Measurements from ENCODE around the gene STX2. TPM values are rescaled to one million over a fixed set of nuclear protein-coding genes. Genes with fewer than 3 reads are reported as not detected.

The STX2 gene
- total and polyA plus RNA-seq, 4 donors: 15.8 to 31.5 (median 25.7) TPM

DNA sequence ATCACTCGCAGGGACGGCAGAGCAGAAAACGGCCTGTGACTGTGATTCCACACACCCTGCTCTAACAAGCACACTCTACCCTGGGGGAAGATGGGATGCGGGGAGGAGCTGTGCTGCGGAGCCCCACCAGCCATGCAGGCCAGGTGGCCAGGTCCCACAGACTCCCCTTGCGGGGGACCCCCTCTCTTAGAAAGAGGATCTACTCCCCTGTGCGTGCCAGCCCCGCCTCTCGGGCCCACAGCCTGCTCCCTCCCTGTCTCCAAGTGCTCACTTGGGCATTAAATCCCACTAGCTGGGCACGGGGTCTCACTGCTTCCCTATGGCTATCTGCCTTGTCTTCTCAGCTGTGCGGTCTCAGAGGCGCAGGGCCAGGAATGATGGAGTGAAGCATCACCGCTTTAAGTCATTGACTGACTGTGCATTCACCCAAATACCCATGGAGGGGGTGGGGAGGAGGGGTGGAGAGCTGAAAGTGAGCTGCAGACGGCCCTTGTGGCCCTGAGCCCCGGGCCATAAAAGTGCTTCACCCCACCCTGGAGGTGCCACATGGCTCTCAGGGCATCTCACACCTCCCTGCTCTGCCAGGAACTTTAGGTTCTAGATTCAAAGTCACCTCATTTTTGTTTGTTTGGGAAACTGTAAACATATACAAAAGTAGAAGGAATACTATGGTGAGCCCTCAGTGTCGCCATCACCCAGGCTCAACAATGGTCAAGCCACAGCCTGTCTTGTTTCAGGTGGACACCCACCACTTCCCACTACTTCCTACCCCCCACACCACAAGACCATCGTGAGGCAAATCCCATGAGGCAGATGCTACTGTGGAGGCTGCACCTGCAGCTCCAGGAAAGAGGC is 9.4 kb downstream of the STX2 start:
- DNase-seq (no peak), ATAC-seq (ENCODE audit: low FRiP score) (no peak)
- H3K4me3 ChIP-seq (ENCODE audit: low read length in 2 of 2): no peak overlapping the region
- no peaks in the 10 kb centered on the region for H3K36me3 ChIP-seq (ENCODE audit: control insufficient read depth in 1 of 2, insufficient read depth in 2 of 2, low read length in 1 of 2)
- H3K27me3 ChIP-seq (ENCODE audit: control insufficient read depth in 1 of 2, insufficient read depth in 2 of 2, low read length in 1 of 2): no peaks in the 10 kb centered on the region
- H3K27ac ChIP-seq (ENCODE audit: low read depth in 1 of 2, low read length in 2 of 2): no peak overlapping the region
- intact Hi-C loops (cut with DNase I): no loop called here
- no peaks in the 10 kb centered on the region for H3K9me3 ChIP-seq (ENCODE audit: control insufficient read depth, low read length)
- no peaks in the 10 kb centered on the region for H3K4me1 ChIP-seq (ENCODE audit: control insufficient read depth in 1 of 2, insufficient read depth in 2 of 2, low read length in 2 of 2)
- 84 to 87% methylated on average over 17 of the region's 17 CpGs for WGBS, 2 donors

DNA sequence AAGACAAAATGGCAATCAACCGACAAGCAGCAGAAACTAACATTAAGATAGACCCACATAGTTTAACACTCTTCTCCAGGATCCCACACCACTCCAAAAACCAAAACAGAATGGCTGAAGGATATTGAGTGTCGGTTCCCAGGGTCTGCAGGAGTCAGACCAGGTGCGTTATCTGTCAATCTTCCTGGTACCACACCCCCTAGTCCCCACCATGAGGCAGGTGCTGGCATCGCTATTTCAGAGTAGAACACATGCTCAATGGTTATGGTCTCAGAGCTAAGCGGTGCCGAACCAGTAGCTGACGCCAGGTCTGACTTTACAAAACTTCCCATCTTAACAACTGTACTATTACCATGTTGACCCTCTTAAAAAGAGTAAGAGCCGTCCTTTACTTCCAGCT is 10.2 kb downstream of the STX2 start:
- Histone ChIP-seq H3K27me3 (ENCODE audit: control insufficient read depth in 1 of 2, insufficient read depth in 2 of 2, low read length in 1 of 2) (no peaks in the 10 kb centered on the region), H3K4me3 (ENCODE audit: low read length in 2 of 2) (no peak overlapping the region), H3K27ac (ENCODE audit: low read depth in 1 of 2, low read length in 2 of 2) (no peak overlapping the region), H3K36me3 (ENCODE audit: control insufficient read depth in 1 of 2, insufficient read depth in 2 of 2, low read length in 1 of 2) (no peaks in the 10 kb centered on the region), H3K4me1 (ENCODE audit: control insufficient read depth in 1 of 2, insufficient read depth in 2 of 2, low read length in 2 of 2) (no peaks in the 10 kb centered on the region), H3K9me3 (ENCODE audit: control insufficient read depth, low read length) (no peaks in the 10 kb centered on the region)
- DNase-seq (no peak), ATAC-seq (ENCODE audit: low FRiP score) (no peak)
- intact Hi-C loops (cut with DNase I): no loop called here
- WGBS, 2 donors: 94 to 95% methylated on average over 8 of the region's 8 CpGs

DNA sequence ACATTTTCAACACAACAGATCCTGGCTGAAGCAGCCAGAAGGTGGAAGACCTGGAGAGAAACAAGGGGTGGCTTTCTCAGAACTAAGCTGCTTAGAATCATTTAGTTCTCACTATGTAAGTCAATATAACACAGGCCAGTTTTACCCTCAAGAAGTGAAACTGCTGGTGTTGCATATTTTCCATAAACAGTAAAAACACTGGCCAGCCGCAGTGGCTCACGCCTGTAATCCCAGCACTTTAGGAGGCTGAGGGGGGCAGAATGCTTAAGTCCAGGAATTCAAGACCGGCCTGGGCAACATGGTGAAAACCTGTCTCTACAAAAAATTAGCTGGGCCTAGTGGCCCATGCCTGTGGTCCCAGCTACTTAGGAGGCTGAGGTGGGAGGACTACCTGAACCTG is 11.6 kb downstream of the STX2 start:
- ATAC-seq (ENCODE audit: low FRiP score) (no peak), DNase-seq (no peak)
- no peaks in the 10 kb centered on the region for H3K4me1 ChIP-seq (ENCODE audit: control insufficient read depth in 1 of 2, insufficient read depth in 2 of 2, low read length in 2 of 2)
- no peaks in the 10 kb centered on the region for H3K9me3 ChIP-seq (ENCODE audit: control insufficient read depth, low read length)
- intact Hi-C loops (cut with DNase I): no loop called here
- H3K4me3 ChIP-seq (ENCODE audit: low read length in 2 of 2): no peak overlapping the region
- H3K27ac ChIP-seq (ENCODE audit: low read depth in 1 of 2, low read length in 2 of 2): no peak overlapping the region
- no peaks in the 10 kb centered on the region for H3K36me3 ChIP-seq (ENCODE audit: control insufficient read depth in 1 of 2, insufficient read depth in 2 of 2, low read length in 1 of 2)
- no peaks in the 10 kb centered on the region for H3K27me3 ChIP-seq (ENCODE audit: control insufficient read depth in 1 of 2, insufficient read depth in 2 of 2, low read length in 1 of 2)
- WGBS, 2 donors: 52 to 56% methylated on average over 3 of the region's 3 CpGs

DNA sequence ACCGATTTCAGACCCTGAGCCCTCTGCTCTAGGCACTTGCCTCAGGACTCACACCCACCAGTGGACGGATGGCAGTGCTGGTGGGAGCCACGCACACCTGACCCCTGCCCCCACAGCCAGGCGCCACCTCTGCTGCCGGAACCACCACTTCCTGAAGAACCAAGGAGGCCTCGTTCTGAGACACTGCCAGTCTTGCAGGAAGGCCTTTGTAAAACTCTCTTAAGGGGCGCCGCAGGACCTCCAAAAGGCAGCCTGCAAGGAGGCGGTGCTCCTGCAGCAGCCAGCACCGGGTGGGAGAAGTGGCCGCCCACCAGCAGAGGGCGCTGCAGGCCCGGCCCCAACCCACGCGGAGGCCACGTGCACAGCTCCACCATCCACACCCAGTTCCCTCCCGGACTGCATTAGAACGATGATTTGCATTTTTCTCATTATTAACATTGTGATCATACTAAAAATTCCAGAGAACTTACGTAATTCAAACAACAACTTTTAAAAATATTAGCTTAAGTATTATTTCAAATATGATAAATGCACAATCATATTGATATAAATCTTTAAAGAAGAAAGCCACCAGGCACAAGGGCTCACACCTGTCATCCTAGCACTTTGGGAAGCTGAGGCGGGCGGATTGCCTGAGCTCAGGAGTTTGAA is 12.8 kb downstream of the STX2 start:
- intact Hi-C loops (cut with DNase I): no loop called here
- DNase-seq (peak in 1 of 2 donors; percentile 67), ATAC-seq (ENCODE audit: low FRiP score) (no peak)
- no peaks in the 10 kb centered on the region for H3K27me3 ChIP-seq (ENCODE audit: control insufficient read depth in 1 of 2, insufficient read depth in 2 of 2, low read length in 1 of 2)
- no peaks in the 10 kb centered on the region for H3K4me1 ChIP-seq (ENCODE audit: control insufficient read depth in 1 of 2, insufficient read depth in 2 of 2, low read length in 2 of 2)
- H3K4me3 ChIP-seq (ENCODE audit: low read length in 2 of 2): no peak overlapping the region
- 63% methylated on average over 21 of the region's 21 CpGs for WGBS, 2 donors
- no peaks in the 10 kb centered on the region for H3K9me3 ChIP-seq (ENCODE audit: control insufficient read depth, low read length)
- H3K27ac ChIP-seq (ENCODE audit: low read depth in 1 of 2, low read length in 2 of 2): no peak overlapping the region
- H3K36me3 ChIP-seq (ENCODE audit: control insufficient read depth in 1 of 2, insufficient read depth in 2 of 2, low read length in 1 of 2): no peaks in the 10 kb centered on the region

DNA sequence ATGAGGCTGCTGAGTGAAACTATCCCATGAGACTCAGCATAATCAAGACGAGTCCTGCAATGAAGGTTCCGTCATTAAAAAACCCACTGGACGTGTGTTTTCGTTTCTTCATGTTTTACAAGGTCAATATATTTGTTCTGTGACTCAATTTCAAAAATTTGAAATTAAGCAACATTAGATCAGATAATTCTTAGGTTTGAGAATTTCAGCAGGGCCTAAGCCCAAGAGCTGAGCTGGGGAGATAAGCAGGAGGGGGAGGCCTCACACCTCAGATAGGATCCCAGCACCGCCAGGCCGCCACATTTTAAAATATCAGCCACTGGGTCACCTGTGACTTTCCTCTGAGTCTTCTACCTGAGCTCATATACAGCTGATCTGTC is 13.3 kb downstream of the STX2 start:
- Histone ChIP-seq H3K4me3 (ENCODE audit: low read length in 2 of 2) (no peak overlapping the region), H3K9me3 (ENCODE audit: control insufficient read depth, low read length) (no peaks in the 10 kb centered on the region), H3K27ac (ENCODE audit: low read depth in 1 of 2, low read length in 2 of 2) (no peak overlapping the region), H3K4me1 (ENCODE audit: control insufficient read depth in 1 of 2, insufficient read depth in 2 of 2, low read length in 2 of 2) (no peaks in the 10 kb centered on the region), H3K27me3 (ENCODE audit: control insufficient read depth in 1 of 2, insufficient read depth in 2 of 2, low read length in 1 of 2) (no peaks in the 10 kb centered on the region), H3K36me3 (ENCODE audit: control insufficient read depth in 1 of 2, insufficient read depth in 2 of 2, low read length in 1 of 2) (no peaks in the 10 kb centered on the region)
- WGBS, 2 donors: 87 to 90% methylated on average over 6 of the region's 6 CpGs
- ATAC-seq (ENCODE audit: low FRiP score): no peak
- DNase-seq: no peak
- intact Hi-C loops (cut with DNase I): no loop called here

DNA sequence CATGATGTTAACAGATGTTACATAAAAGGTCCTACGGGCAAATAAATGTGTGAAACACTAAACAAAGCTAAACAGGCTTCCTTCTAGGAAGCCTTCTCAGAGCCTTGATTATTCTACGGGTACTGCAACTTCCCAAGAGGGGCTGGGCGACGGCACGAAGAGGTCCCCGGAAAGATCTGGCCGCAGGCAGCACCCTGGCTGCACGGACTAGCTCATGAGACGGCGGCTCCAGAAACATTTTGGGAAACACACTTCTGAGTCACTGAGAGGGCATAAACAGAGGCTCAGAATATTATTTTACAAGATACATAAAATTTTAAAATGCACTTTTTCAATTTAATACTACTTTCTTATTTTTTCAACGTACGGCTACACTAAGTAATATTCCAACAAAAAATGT is 19.4 kb downstream of the STX2 start:
- H3K27me3 ChIP-seq (ENCODE audit: control insufficient read depth in 1 of 2, insufficient read depth in 2 of 2, low read length in 1 of 2): no peaks in the 10 kb centered on the region
- H3K9me3 ChIP-seq (ENCODE audit: control insufficient read depth, low read length): no peaks in the 10 kb centered on the region
- 91 to 92% methylated on average over 12 of the region's 12 CpGs for WGBS, 2 donors
- H3K4me1 ChIP-seq (ENCODE audit: control insufficient read depth in 1 of 2, insufficient read depth in 2 of 2, low read length in 2 of 2): no peaks in the 10 kb centered on the region
- H3K36me3 ChIP-seq (ENCODE audit: control insufficient read depth in 1 of 2, insufficient read depth in 2 of 2, low read length in 1 of 2): peaks cover 0 to 2% of the 10 kb centered on the region in 2 donors
- ATAC-seq (ENCODE audit: low FRiP score): no peak
- intact Hi-C loops (cut with DNase I): loop anchor here in 1 of 2 donors (5.0 kb wide), 1 partner anchor 57 kb away; no protein-coding TSS in a partner anchor
- H3K4me3 ChIP-seq (ENCODE audit: low read length in 2 of 2): no peak overlapping the region
- no peak for DNase-seq
- no peak overlapping the region for H3K27ac ChIP-seq (ENCODE audit: low read depth in 1 of 2, low read length in 2 of 2)

DNA sequence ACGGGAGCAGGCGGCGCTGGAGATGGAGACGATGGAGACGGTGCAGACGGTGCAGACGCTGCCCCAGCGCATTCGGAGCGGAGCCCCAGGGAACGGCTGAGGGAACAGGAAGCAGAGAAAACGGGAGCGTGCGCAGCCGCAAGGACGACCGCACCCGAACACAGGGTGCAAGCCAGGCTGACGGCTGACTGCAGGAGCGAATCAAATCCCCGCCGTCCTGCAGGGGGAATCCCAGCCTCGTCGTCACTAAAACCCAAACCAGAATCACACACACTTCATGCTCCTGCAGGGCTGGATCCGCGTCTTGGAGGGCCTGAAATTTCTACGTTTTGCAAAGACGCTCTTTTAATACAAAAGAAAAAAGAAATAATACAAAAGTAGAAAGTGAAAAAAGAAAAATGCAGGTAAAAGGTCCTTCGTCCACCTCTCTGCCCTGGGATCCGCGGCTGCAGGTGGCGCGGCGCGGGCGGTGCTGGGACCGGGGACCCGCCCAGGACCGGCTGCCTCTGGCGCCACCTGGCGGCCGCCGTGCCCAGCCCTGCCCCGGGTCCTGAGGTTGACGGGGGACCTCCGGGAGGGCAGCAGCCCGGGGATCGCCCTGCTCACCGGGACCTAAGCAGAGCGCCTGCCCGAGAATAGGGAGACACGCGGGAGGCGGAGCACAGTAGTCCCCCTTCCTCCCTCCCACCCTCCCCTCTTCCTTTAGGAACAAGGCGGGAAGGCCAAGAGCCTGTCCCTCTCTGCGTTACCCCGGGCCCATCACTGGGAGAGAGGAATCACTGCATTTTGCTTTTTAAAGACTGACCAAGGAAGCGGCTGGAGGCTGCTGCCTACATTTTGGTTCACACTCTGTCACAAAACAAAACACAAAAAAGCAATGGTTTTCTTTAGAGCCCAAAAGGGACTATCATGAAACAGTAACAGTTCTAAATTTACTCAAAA is 20.1 kb downstream of the STX2 start:
- peak; percentile 94 for ATAC-seq (ENCODE audit: low FRiP score)
- Histone ChIP-seq H3K36me3 (ENCODE audit: control insufficient read depth in 1 of 2, insufficient read depth in 2 of 2, low read length in 1 of 2) (peaks cover 0 to 2% of the 10 kb centered on the region in 2 donors), H3K27ac (ENCODE audit: low read depth in 1 of 2, low read length in 2 of 2) (no peak overlapping the region), H3K4me1 (ENCODE audit: control insufficient read depth in 1 of 2, insufficient read depth in 2 of 2, low read length in 2 of 2) (no peaks in the 10 kb centered on the region), H3K9me3 (ENCODE audit: control insufficient read depth, low read length) (no peaks in the 10 kb centered on the region), H3K27me3 (ENCODE audit: control insufficient read depth in 1 of 2, insufficient read depth in 2 of 2, low read length in 1 of 2) (no peaks in the 10 kb centered on the region), H3K4me3 (ENCODE audit: low read length in 2 of 2) (no peak overlapping the region)
- peak; percentile 73 to 89 for DNase-seq
- 14 to 17% methylated on average over 57 to 58 of the region's 58 CpGs for WGBS, 2 donors
- intact Hi-C loops (cut with DNase I): loop anchor here in 1 of 2 donors (5.0 kb wide), 1 partner anchor 57 kb away; no protein-coding TSS in a partner anchor

DNA sequence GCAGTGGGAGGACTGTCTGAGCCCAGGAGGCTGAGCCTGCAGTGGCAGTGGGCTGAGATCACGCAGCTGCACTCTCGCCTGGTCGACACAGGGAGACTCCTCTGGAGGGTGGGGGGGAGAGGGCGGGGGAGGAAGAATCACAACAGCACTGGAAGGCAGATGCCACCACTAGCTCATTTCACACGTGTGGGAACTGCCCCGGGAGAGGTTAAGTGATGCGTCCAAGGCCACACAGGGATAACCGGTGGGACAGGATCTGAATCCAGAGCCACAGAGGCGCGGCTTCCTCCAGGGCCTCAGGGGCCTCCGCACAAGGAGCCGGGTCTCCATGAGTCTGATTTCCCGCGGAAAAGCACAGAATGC is 20.8 kb downstream of the STX2 start:
- H3K4me3 ChIP-seq (ENCODE audit: low read length in 2 of 2): no peak overlapping the region
- no peaks in the 10 kb centered on the region for H3K4me1 ChIP-seq (ENCODE audit: control insufficient read depth in 1 of 2, insufficient read depth in 2 of 2, low read length in 2 of 2)
- H3K27ac ChIP-seq (ENCODE audit: low read depth in 1 of 2, low read length in 2 of 2): no peak overlapping the region
- H3K36me3 ChIP-seq (ENCODE audit: control insufficient read depth in 1 of 2, insufficient read depth in 2 of 2, low read length in 1 of 2): peaks cover 0 to 2% of the 10 kb centered on the region in 2 donors
- peak; percentile 5 for ATAC-seq (ENCODE audit: low FRiP score)
- 67 to 69% methylated on average over 14 of the region's 14 CpGs for WGBS, 2 donors
- no peaks in the 10 kb centered on the region for H3K9me3 ChIP-seq (ENCODE audit: control insufficient read depth, low read length)
- no peak for DNase-seq
- intact Hi-C loops (cut with DNase I): loop anchor here in 1 of 2 donors (5.0 kb wide), 1 partner anchor 56 kb away; no protein-coding TSS in a partner anchor
- H3K27me3 ChIP-seq (ENCODE audit: control insufficient read depth in 1 of 2, insufficient read depth in 2 of 2, low read length in 1 of 2): no peaks in the 10 kb centered on the region

Measured in aorta (tissue), 5 donors.